ENCODE measurements around the gene AIF1L.

AIF1L gene

GRCh38 chr9:131103535-131103934 is 7.2 kb downstream of the AIF1L start:
- Histone ChIP-seq H3K9ac (ENCODE audit: low read length) (no peak overlapping the region), H3K4me3 (ENCODE audit: insufficient read depth, low read length, poor library complexity, severe bottlenecking) (no peak overlapping the region), H3K27ac (ENCODE audit: low read depth, low read length) (no peak overlapping the region), H3K9me3 (ENCODE audit: insufficient read depth, low read length) (no peaks in the 10 kb centered on the region), H3K27me3 (ENCODE audit: low read length) (no peaks in the 10 kb centered on the region), H3K36me3 (ENCODE audit: low read length) (no peaks in the 10 kb centered on the region), H3K79me2 (ENCODE audit: insufficient read depth, low read length) (no peaks in the 10 kb centered on the region), H4K20me1 (ENCODE audit: low read depth, low read length) (no peaks in the 10 kb centered on the region), H3K9me2 (replicated peaks; ENCODE audit: insufficient read depth, low read length) (no peaks in the 10 kb centered on the region), H3F3A (ENCODE audit: insufficient read depth) (no peaks in the 10 kb centered on the region), H2AFZ (ENCODE audit: low read depth, low read length, severe bottlenecking) (no peak overlapping the region), H3K4me2 (ENCODE audit: low read depth, low read length, poor library complexity, severe bottlenecking) (no peak overlapping the region)
- no peak for TF ChIP-seq CTCF (IDR thresholded peaks at IDR 0.05; ENCODE audit: insufficient read depth, low read length, poor library complexity, severe bottlenecking)
- TF ChIP-seq EZH2phosphoT487 (conservative IDR thresholded peaks at IDR 0.05; ENCODE audit: low read length): no peak

GRCh38 chr9:131104016-131104740 is 7.8 kb downstream of the AIF1L start:
- no peak for TF ChIP-seq CTCF (IDR thresholded peaks at IDR 0.05; ENCODE audit: insufficient read depth, low read length, poor library complexity, severe bottlenecking)
- no peak for TF ChIP-seq EZH2phosphoT487 (conservative IDR thresholded peaks at IDR 0.05; ENCODE audit: low read length)
- Histone ChIP-seq H3K36me3 (ENCODE audit: low read length) (no peaks in the 10 kb centered on the region), H3K27me3 (ENCODE audit: low read length) (no peaks in the 10 kb centered on the region), H3F3A (ENCODE audit: insufficient read depth) (no peaks in the 10 kb centered on the region), H3K4me2 (ENCODE audit: low read depth, low read length, poor library complexity, severe bottlenecking) (no peak overlapping the region), H3K9me2 (replicated peaks; ENCODE audit: insufficient read depth, low read length) (no peaks in the 10 kb centered on the region), H2AFZ (ENCODE audit: low read depth, low read length, severe bottlenecking) (no peak overlapping the region), H3K27ac (ENCODE audit: low read depth, low read length) (no peak overlapping the region), H4K20me1 (ENCODE audit: low read depth, low read length) (no peaks in the 10 kb centered on the region), H3K9me3 (ENCODE audit: insufficient read depth, low read length) (no peaks in the 10 kb centered on the region), H3K4me3 (ENCODE audit: insufficient read depth, low read length, poor library complexity, severe bottlenecking) (no peak overlapping the region), H3K9ac (ENCODE audit: low read length) (no peak overlapping the region), H3K79me2 (ENCODE audit: insufficient read depth, low read length) (no peaks in the 10 kb centered on the region)

GRCh38 chr9:131105952-131106351 is 9.6 kb downstream of the AIF1L start:
- Histone ChIP-seq H3K9me3 (ENCODE audit: insufficient read depth, low read length) (no peaks in the 10 kb centered on the region), H3K4me2 (ENCODE audit: low read depth, low read length, poor library complexity, severe bottlenecking) (no peak overlapping the region), H3K4me3 (ENCODE audit: insufficient read depth, low read length, poor library complexity, severe bottlenecking) (no peak overlapping the region), H3K36me3 (ENCODE audit: low read length) (no peaks in the 10 kb centered on the region), H3K27me3 (ENCODE audit: low read length) (no peaks in the 10 kb centered on the region), H3K79me2 (ENCODE audit: insufficient read depth, low read length) (no peaks in the 10 kb centered on the region), H3K9ac (ENCODE audit: low read length) (no peak overlapping the region), H3F3A (ENCODE audit: insufficient read depth) (no peaks in the 10 kb centered on the region), H2AFZ (ENCODE audit: low read depth, low read length, severe bottlenecking) (no peak overlapping the region), H3K9me2 (replicated peaks; ENCODE audit: insufficient read depth, low read length) (no peaks in the 10 kb centered on the region), H4K20me1 (ENCODE audit: low read depth, low read length) (no peaks in the 10 kb centered on the region), H3K27ac (ENCODE audit: low read depth, low read length) (no peak overlapping the region)
- TF ChIP-seq EZH2phosphoT487 (conservative IDR thresholded peaks at IDR 0.05; ENCODE audit: low read length): no peak
- no peak for TF ChIP-seq CTCF (IDR thresholded peaks at IDR 0.05; ENCODE audit: insufficient read depth, low read length, poor library complexity, severe bottlenecking)
